GM21360 (cell line): Measurements from ENCODE around the gene NPIPB5.
"Not testable (repeated sequence)": the region's sequence is repeated elsewhere in the genome, so short reads cannot be mapped to it uniquely, and the experiment has no call there.

Experiments used
- ATAC-seq: cut with Tn5 transposase; IDR thresholded peaks from one replicate; pipeline ENCODE4 v1.9.1; 2021; ENCODE audit warnings: mild to moderate bottlenecking, moderate library complexity; ENCODE audit not compliant: unreplicated experiment

The NPIPB5 gene

GRCh38 chr16:22510591-22510990 is at the start of gene NPIPB5:
Gene NPIPB5, plus strand, starts transcription at chr16:22510891. Its CDS starts 2,911 bp downstream, at chr16:22513802.
- not testable (repeated sequence) for ATAC-seq

GRCh38 chr16:22468846-22469245 is 41.8 kb upstream of the NPIPB5 start:
- ATAC-seq: not testable (repeated sequence)

- ATAC-seq: not testable (repeated sequence)
Measured at GRCh38 chr16:22537996-22538395, 27.3 kb downstream of the NPIPB5 start.

GRCh38 chr16:22544809-22545208 is 34.1 kb downstream of the NPIPB5 start:
- not testable (repeated sequence) for ATAC-seq

- not testable (repeated sequence) for ATAC-seq
Measured at GRCh38 chr16:22546630-22547029, 35.9 kb downstream of the NPIPB5 start.

GRCh38 chr16:22547170-22547765 is 36.6 kb downstream of the NPIPB5 start:
- ATAC-seq: not testable (repeated sequence)

- not testable (repeated sequence) for ATAC-seq
Measured at GRCh38 chr16:22549853-22550252, 39.2 kb downstream of the NPIPB5 start.

GRCh38 chr16:22551143-22551542 is 40.5 kb downstream of the NPIPB5 start:
- not testable (repeated sequence) for ATAC-seq

GRCh38 chr16:22551651-22552050 is 41.0 kb downstream of the NPIPB5 start:
- not testable (repeated sequence) for ATAC-seq

GRCh38 chr16:22556759-22557158 is 46.1 kb downstream of the NPIPB5 start:
- ATAC-seq: not testable (repeated sequence)
